Panc1 (cell line): ENCODE results near the gene CUX1. TPM values are rescaled to one million over a fixed set of nuclear protein-coding genes. Genes with fewer than 3 reads are reported as not detected.

Experiments used
- ATAC-seq: fragments of 200-7000 bp; cut with Tn5 transposase; 2 replicates; pipeline ENCODE4 v1.9.1; 2020; ENCODE audit warnings: mild to moderate bottlenecking, moderate library complexity
- BruUV-seq: library from RNA; stranded (reverse); fragments of 400-500 nt; replicated peaks from 2 replicates; lab custom pipeline; 2021; lab: Mats Ljungman, UMichigan
- CTCF ChIA-PET: fragments of 300-600 bp; sonication (Branson Sonifier 250); formaldehyde crosslinking; loops from one replicate; lab custom pipeline; 2022; ENCODE audit warnings: antibody characterized with exemption; lab: Charles Lee
- POLR2A ChIA-PET: fragments of 300-600 bp; sonication (Branson Sonifier 250); formaldehyde crosslinking; loops from one replicate; lab custom pipeline; 2022; ENCODE audit warnings: antibody characterized with exemption; lab: Charles Lee
- DNase-seq: peaks from one replicate; pipeline ENCODE4 v3.0.0-alpha.2; 2010; ENCODE audit warnings: low read depth, low spot score
- H3K27ac ChIP-seq: 2 replicates; pipeline ENCODE4 v1.5.1; 2011; ENCODE audit warnings: mild to moderate bottlenecking, low read length, inconsistent platforms
- H3K27me3 ChIP-seq: fragments of 200-500 bp; sonication (Bioruptor generic); 2 replicates; pipeline ENCODE4 v1.6.0; 2014; ENCODE audit warnings: low read length, inconsistent platforms; ENCODE audit not compliant: control insufficient read depth, insufficient read depth
- H3K36me3 ChIP-seq: fragments of 200-500 bp; sonication (Bioruptor generic); 2 replicates; pipeline ENCODE4 v1.5.1; 2014; ENCODE audit warnings: inconsistent platforms, mild to moderate bottlenecking, low read length, moderate library complexity; ENCODE audit not compliant: control insufficient read depth, insufficient read depth
- H3K4me1 ChIP-seq: 2 replicates; pipeline ENCODE4 v1.5.1; 2011; ENCODE audit warnings: inconsistent platforms, mild to moderate bottlenecking, low read length, moderate library complexity; ENCODE audit not compliant: control insufficient read depth, insufficient read depth
- H3K4me3 ChIP-seq, 2 experiments: 2 replicates each; pipeline ENCODE4 v1.5.1; 2011 to 2012; ENCODE audit warnings: low read depth in 2 of 2, low read length in 2 of 2, mild to moderate bottlenecking in 2 of 2, inconsistent platforms in 1 of 2, moderate library complexity in 1 of 2
- H3K9me3 ChIP-seq: fragments of 200-500 bp; sonication (Bioruptor generic); 2 replicates; pipeline ENCODE4 v1.5.1; 2014; ENCODE audit warnings: low read depth, mild to moderate bottlenecking, inconsistent platforms, low read length, moderate library complexity; ENCODE audit not compliant: control insufficient read depth, insufficient read depth
- POLR2AphosphoS5 ChIP-seq: IDR thresholded peaks from 2 replicates; pipeline ENCODE4 v1.6.1; 2012; ENCODE audit warnings: mild to moderate bottlenecking, low read depth, low read length, moderate library complexity
- SIN3A ChIP-seq: IDR thresholded peaks from 2 replicates; pipeline ENCODE4 v1.6.1; 2012; ENCODE audit warnings: low read depth, mild to moderate bottlenecking, low read length, moderate library complexity, borderline replicate concordance; ENCODE audit not compliant: insufficient read depth
- TCF7L2 ChIP-seq: IDR thresholded peaks from 2 replicates; pipeline ENCODE4 v1.6.1; 2011; ENCODE audit warnings: mild to moderate bottlenecking, low read depth, low read length, inconsistent platforms
- in situ Hi-C: cut with HindIII; loops from 2 replicates; pipeline ENCODE4 v1.10.0; 2016; ENCODE audit warnings: low sequenced_read_pairs, low pct_unique_long_range_greater_than_20kb
- intact Hi-C: fragments of 100-400 bp; cut with micrococcal nuclease; formaldehyde crosslinking; loops from one replicate; pipeline ENCODE4 v1.10.0; 2022; ENCODE audit not compliant: unreplicated experiment
- total RNA-seq: library from RNA; stranded (reverse); gene quantifications from one replicate; pipeline ENCODE4 v1.2.1, GENCODE V29; 2021; ENCODE audit not compliant: unreplicated experiment
- TF ChIP-seq, protein P1 (sequence below): fragments of 450-650 bp; IDR thresholded peaks from 2 replicates; pipeline ENCODE4 v1.5.1; 2017; ENCODE audit warnings: mild to moderate bottlenecking
- TF ChIP-seq, protein P2 (sequence below), 2 experiments: IDR thresholded peaks; 2 replicates each; pipeline ENCODE4 v1.6.1; 2011 to 2012; ENCODE audit warnings: low read depth in 2 of 2, control low read depth in 1 of 2, low read length in 1 of 2, mild to moderate bottlenecking in 1 of 2, moderate library complexity in 1 of 2; ENCODE audit not compliant: insufficient read depth in 1 of 2

CUX1 gene
- total RNA-seq, 1 experiment from 2014 or later: 50.9 TPM

DNA sequence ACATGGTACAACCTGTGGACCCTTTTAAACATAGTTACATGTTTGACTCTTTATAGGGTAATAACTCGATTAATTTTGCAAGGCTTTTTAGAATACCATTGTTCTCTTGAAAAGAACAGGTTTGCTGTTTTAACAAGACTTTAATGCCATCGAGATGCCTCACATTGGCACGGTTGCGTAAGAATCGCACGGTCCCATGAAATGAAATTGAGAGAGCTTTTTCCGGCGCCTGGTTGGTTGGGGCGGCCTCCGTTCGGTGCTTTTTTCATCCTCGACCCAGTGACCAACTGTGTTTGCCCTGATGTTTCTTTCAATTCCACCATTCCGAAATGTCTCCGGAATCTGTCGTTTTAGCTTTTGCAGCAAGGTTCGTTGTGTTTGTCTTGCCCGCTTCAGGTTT, 142.4 kb downstream of the CUX1 start:
- in situ Hi-C loops: no loop called here
- POLR2A ChIA-PET: no interaction called here

DNA sequence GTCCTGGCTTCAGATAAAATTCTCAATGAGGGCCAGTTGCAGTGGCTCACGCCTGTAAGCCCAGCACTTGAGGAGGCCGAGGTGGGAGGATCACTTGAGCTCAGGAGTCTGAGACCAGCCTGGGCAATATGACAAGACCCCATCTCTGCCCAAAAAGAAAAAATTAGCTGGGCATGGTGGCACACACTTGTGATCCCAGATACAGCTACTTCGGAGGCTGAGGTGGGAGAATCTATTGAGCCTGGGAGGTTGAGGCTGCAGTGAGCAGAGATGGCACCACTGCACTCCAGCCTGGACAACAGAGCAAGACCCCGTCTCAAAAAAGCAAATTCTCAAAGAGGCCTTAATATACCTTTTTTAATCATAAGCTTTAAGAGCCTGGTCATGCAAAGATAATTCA, 142.9 kb downstream of the CUX1 start:
- Histone ChIP-seq H3K27ac (no peak overlapping the region), H3K4me3 (no peak overlapping the region), H3K36me3 (no peaks in the 10 kb centered on the region), H3K9me3 (no peaks in the 10 kb centered on the region), H3K27me3 (no peaks in the 10 kb centered on the region), H3K4me1 (no peaks in the 10 kb centered on the region)
- ChIA-PET POLR2A (no interaction called here), CTCF (no interaction called here)
- intact Hi-C loops: no loop called here
- TF ChIP-seq SIN3A (no peak), POLR2AphosphoS5 (no peak), TCF7L2 (no peak)
- TF ChIP-seq, protein P1, sequence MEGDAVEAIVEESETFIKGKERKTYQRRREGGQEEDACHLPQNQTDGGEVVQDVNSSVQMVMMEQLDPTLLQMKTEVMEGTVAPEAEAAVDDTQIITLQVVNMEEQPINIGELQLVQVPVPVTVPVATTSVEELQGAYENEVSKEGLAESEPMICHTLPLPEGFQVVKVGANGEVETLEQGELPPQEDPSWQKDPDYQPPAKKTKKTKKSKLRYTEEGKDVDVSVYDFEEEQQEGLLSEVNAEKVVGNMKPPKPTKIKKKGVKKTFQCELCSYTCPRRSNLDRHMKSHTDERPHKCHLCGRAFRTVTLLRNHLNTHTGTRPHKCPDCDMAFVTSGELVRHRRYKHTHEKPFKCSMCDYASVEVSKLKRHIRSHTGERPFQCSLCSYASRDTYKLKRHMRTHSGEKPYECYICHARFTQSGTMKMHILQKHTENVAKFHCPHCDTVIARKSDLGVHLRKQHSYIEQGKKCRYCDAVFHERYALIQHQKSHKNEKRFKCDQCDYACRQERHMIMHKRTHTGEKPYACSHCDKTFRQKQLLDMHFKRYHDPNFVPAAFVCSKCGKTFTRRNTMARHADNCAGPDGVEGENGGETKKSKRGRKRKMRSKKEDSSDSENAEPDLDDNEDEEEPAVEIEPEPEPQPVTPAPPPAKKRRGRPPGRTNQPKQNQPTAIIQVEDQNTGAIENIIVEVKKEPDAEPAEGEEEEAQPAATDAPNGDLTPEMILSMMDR: no peak
- TF ChIP-seq, protein P2, sequence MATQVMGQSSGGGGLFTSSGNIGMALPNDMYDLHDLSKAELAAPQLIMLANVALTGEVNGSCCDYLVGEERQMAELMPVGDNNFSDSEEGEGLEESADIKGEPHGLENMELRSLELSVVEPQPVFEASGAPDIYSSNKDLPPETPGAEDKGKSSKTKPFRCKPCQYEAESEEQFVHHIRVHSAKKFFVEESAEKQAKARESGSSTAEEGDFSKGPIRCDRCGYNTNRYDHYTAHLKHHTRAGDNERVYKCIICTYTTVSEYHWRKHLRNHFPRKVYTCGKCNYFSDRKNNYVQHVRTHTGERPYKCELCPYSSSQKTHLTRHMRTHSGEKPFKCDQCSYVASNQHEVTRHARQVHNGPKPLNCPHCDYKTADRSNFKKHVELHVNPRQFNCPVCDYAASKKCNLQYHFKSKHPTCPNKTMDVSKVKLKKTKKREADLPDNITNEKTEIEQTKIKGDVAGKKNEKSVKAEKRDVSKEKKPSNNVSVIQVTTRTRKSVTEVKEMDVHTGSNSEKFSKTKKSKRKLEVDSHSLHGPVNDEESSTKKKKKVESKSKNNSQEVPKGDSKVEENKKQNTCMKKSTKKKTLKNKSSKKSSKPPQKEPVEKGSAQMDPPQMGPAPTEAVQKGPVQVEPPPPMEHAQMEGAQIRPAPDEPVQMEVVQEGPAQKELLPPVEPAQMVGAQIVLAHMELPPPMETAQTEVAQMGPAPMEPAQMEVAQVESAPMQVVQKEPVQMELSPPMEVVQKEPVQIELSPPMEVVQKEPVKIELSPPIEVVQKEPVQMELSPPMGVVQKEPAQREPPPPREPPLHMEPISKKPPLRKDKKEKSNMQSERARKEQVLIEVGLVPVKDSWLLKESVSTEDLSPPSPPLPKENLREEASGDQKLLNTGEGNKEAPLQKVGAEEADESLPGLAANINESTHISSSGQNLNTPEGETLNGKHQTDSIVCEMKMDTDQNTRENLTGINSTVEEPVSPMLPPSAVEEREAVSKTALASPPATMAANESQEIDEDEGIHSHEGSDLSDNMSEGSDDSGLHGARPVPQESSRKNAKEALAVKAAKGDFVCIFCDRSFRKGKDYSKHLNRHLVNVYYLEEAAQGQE (IDR thresholded peaks at IDR 0.05; ENCODE audit: insufficient read depth in 1 of 2, low read depth in 2 of 2, low read length in 1 of 2): no peak
- ATAC-seq (no peak), DNase-seq (no peak)
- no TSS peak for BruUV-seq
- in situ Hi-C loops: no loop called here

More for the DNA sequence above, 142.4 kb downstream of the CUX1 start:
- Histone ChIP-seq H3K4me1 (no peaks in the 10 kb centered on the region), H3K36me3 (no peaks in the 10 kb centered on the region), H3K27ac (no peak overlapping the region), H3K4me3 (no peak overlapping the region), H3K9me3 (no peaks in the 10 kb centered on the region), H3K27me3 (no peaks in the 10 kb centered on the region)
- BruUV-seq: no TSS peak
- DNase-seq (no peak), ATAC-seq (no peak)
- intact Hi-C loops: no loop called here
- CTCF ChIA-PET: no interaction called here
- TF ChIP-seq, protein P2 (IDR thresholded peaks at IDR 0.05; ENCODE audit: insufficient read depth in 1 of 2, low read depth in 2 of 2, low read length in 1 of 2): no peak
- TF ChIP-seq, protein P1: no peak
- TF ChIP-seq SIN3A: no peak
- TF ChIP-seq POLR2AphosphoS5: no peak
- TF ChIP-seq TCF7L2: no peak
